ENCODE data around the gene MSI2.

- no peak for TF ChIP-seq MAX (IDR thresholded peaks at IDR 0.05)
- no peak for TF ChIP-seq EP300 (IDR thresholded peaks at IDR 0.05; ENCODE audit: borderline replicate concordance)
- no peak for TF ChIP-seq TEAD4 (IDR thresholded peaks at IDR 0.05)
- TF ChIP-seq REST (IDR thresholded peaks at IDR 0.05; ENCODE audit: low read depth): no peak
- TF ChIP-seq YY1 (IDR thresholded peaks at IDR 0.05; ENCODE audit: low read depth): no peak
- no peak for TF ChIP-seq USF1 (IDR thresholded peaks at IDR 0.05)
These were observed 93.9 kb downstream of the MSI2 start for GRCh38 chr17:57350266-57350665.

Measured in Ishikawa (cell line).